GM23338 (cell line): ENCODE measurements around the gene SLC6A7.

Source experiments
- CREB1 ChIP-seq: fragments of 250-450 bp; sonication (Bioruptor Pico); IDR thresholded peaks from 2 replicates; pipeline ENCODE4 v1.5.0; 2020; ENCODE audit warnings: low read depth, mild to moderate bottlenecking, moderate library complexity
- CTCF ChIP-seq, 2 experiments: fragments of 200-600 bp in 1 of 2; sonication (generic) in 1 of 2; conservative IDR thresholded peaks; 2 replicates each; pipeline versions ENCODE4 v1.5.1 to v1.6.1; 2016 to 2017; ENCODE audit warnings: antibody characterized with exemption in 2 of 2, low read depth in 2 of 2, mild to moderate bottlenecking in 2 of 2, moderate library complexity in 1 of 2
- EZH2 ChIP-seq: fragments of 200-600 bp; sonication (generic); IDR thresholded peaks from one replicate; pipeline ENCODE4 v1.8.0; 2017; ENCODE audit warnings: antibody characterized with exemption, mild to moderate bottlenecking, low read depth; ENCODE audit not compliant: unreplicated experiment
- EZH2phosphoT487 ChIP-seq: fragments of 200-600 bp; sonication (generic); IDR thresholded peaks from one replicate; pipeline ENCODE4 v1.8.1; 2018; ENCODE audit warnings: antibody characterized with exemption; ENCODE audit not compliant: unreplicated experiment
- JUNB ChIP-seq: IDR thresholded peaks from one replicate; pipeline ENCODE4 v1.6.1; 2016; ENCODE audit warnings: antibody characterized with exemption; ENCODE audit not compliant: unreplicated experiment
- NANOG ChIP-seq: IDR thresholded peaks from 2 replicates; pipeline ENCODE4 v1.6.1; 2016; ENCODE audit warnings: antibody characterized with exemption, borderline replicate concordance
- POLR2AphosphoS5 ChIP-seq: IDR thresholded peaks from 2 replicates; pipeline ENCODE4 v1.6.1; 2016; ENCODE audit warnings: antibody characterized with exemption, low read depth
- STAT1 ChIP-seq: IDR thresholded peaks from one replicate; pipeline ENCODE4 v1.6.1; 2016; ENCODE audit warnings: antibody characterized with exemption; ENCODE audit not compliant: unreplicated experiment
- ZNF114 ChIP-seq: fragments of 250-450 bp; sonication (Bioruptor Pico); IDR thresholded peaks from 2 replicates; pipeline ENCODE4 v1.5.0; 2020; ENCODE audit warnings: mild to moderate bottlenecking, moderate library complexity
- ZNF331 ChIP-seq: fragments of 250-450 bp; sonication (Bioruptor Pico); IDR thresholded peaks from 2 replicates; pipeline ENCODE4 v1.5.0; 2020; ENCODE audit warnings: low read depth, mild to moderate bottlenecking, moderate library complexity
- TF ChIP-seq, protein P1 (sequence below): IDR thresholded peaks from one replicate; pipeline ENCODE4 v1.6.1; 2018; ENCODE audit warnings: antibody characterized with exemption; ENCODE audit not compliant: unreplicated experiment
- TF ChIP-seq, protein P2 (sequence below): IDR thresholded peaks from 2 replicates; pipeline ENCODE4 v1.6.1; 2016; ENCODE audit warnings: antibody characterized with exemption

- TF ChIP-seq CTCF (conservative IDR thresholded peaks at IDR 0.05; ENCODE audit: low read depth in 2 of 2) (no peak), EZH2 (no peak), POLR2AphosphoS5 (no peak), STAT1 (no peak), JUNB (no peak), EZH2phosphoT487 (no peak), NANOG (no peak), CREB1 (CRISPR knock-in tag) (no peak), ZNF331 (CRISPR knock-in tag) (no peak), ZNF114 (no peak)
- TF ChIP-seq, protein P1, sequence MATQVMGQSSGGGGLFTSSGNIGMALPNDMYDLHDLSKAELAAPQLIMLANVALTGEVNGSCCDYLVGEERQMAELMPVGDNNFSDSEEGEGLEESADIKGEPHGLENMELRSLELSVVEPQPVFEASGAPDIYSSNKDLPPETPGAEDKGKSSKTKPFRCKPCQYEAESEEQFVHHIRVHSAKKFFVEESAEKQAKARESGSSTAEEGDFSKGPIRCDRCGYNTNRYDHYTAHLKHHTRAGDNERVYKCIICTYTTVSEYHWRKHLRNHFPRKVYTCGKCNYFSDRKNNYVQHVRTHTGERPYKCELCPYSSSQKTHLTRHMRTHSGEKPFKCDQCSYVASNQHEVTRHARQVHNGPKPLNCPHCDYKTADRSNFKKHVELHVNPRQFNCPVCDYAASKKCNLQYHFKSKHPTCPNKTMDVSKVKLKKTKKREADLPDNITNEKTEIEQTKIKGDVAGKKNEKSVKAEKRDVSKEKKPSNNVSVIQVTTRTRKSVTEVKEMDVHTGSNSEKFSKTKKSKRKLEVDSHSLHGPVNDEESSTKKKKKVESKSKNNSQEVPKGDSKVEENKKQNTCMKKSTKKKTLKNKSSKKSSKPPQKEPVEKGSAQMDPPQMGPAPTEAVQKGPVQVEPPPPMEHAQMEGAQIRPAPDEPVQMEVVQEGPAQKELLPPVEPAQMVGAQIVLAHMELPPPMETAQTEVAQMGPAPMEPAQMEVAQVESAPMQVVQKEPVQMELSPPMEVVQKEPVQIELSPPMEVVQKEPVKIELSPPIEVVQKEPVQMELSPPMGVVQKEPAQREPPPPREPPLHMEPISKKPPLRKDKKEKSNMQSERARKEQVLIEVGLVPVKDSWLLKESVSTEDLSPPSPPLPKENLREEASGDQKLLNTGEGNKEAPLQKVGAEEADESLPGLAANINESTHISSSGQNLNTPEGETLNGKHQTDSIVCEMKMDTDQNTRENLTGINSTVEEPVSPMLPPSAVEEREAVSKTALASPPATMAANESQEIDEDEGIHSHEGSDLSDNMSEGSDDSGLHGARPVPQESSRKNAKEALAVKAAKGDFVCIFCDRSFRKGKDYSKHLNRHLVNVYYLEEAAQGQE = no peak
- TF ChIP-seq, protein P2, sequence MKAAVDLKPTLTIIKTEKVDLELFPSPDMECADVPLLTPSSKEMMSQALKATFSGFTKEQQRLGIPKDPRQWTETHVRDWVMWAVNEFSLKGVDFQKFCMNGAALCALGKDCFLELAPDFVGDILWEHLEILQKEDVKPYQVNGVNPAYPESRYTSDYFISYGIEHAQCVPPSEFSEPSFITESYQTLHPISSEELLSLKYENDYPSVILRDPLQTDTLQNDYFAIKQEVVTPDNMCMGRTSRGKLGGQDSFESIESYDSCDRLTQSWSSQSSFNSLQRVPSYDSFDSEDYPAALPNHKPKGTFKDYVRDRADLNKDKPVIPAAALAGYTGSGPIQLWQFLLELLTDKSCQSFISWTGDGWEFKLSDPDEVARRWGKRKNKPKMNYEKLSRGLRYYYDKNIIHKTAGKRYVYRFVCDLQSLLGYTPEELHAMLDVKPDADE = no peak
Observed at GRCh38 chr5:150255659-150256409, 66.0 kb downstream of the SLC6A7 start.
